Hepatocyte (in vitro differentiated cells): ENCODE measurements around the gene PCYT2.

ENCODE experiments used
- EZH2 ChIP-seq: fragments of 200-600 bp; sonication (generic); IDR thresholded peaks from 2 replicates; pipeline ENCODE4 v1.6.1; 2016; ENCODE audit warnings: antibody characterized with exemption, mild to moderate bottlenecking, borderline replicate concordance
- TF ChIP-seq, protein P1 (sequence below): fragments of 200-600 bp; sonication (generic); IDR thresholded peaks from 2 replicates; pipeline ENCODE4 v1.5.1; 2016; ENCODE audit warnings: antibody characterized with exemption, mild to moderate bottlenecking; ENCODE audit not compliant: poor library complexity

GRCh38 chr17:81900181-81900820 lies 10.9 kb downstream of the PCYT2 start:
- TF ChIP-seq, protein P1, sequence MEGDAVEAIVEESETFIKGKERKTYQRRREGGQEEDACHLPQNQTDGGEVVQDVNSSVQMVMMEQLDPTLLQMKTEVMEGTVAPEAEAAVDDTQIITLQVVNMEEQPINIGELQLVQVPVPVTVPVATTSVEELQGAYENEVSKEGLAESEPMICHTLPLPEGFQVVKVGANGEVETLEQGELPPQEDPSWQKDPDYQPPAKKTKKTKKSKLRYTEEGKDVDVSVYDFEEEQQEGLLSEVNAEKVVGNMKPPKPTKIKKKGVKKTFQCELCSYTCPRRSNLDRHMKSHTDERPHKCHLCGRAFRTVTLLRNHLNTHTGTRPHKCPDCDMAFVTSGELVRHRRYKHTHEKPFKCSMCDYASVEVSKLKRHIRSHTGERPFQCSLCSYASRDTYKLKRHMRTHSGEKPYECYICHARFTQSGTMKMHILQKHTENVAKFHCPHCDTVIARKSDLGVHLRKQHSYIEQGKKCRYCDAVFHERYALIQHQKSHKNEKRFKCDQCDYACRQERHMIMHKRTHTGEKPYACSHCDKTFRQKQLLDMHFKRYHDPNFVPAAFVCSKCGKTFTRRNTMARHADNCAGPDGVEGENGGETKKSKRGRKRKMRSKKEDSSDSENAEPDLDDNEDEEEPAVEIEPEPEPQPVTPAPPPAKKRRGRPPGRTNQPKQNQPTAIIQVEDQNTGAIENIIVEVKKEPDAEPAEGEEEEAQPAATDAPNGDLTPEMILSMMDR = no peak
- TF ChIP-seq EZH2 = no peak
